Measurements from ENCODE around the gene PGD. TPM values are rescaled to one million over a fixed set of nuclear protein-coding genes. Genes with fewer than 3 reads are reported as not detected.

PGD gene
- total and polyA plus RNA-seq, 2 of the 13 experiments (the other 11 are each of a cell fraction or from before 2014, with no cell fraction given) = 64.8 to 210 TPM

DNA sequence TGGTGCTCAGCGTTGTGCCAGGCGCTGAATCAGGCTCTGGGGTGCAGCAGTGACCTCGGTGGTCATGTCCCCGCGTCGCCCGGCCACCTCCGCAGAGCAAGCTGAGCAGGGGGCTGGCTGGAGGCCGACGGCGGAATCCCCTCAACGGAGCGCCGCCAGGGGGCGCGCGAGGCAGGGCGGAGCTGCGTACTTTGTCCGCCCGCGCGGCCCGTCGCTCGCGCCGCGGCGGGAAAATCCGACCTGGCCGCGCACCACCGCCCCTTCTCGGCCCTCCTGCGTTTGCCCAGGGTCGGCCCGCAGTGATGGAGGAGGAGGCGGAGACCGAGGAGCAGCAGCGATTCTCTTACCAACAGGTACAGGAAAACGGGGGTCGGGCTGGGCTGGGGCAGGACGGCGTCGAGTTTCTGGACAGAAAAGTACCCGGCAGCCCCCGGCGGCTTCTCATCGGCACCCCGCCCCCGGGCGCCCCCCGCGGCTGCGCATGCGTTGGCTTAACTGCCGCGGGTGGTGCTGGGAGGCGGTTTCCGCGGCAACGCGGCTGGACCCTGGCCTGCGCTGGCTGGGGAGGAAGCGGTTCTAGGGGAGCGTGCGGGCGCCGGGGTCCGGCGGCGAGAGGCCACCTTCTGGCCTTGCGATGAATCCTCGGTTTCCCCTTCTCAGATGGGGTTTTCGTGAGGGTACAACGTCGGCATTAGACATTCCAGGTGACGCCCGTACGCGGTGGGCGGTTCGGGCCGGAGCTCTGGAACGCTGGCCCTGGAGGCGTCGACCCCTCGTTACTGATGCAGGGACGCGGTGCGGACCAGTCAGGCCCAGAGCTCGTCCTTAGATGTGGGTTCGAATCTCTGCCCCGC lies 31.6 kb downstream of the PGD start, which contains the start of gene CENPS (continued):
- TF ChIP-seq ZKSCAN8 (CRISPR knock-in tag; IDR thresholded peaks at IDR 0.05; ENCODE audit: borderline replicate concordance) (peak; percentile 23; the same call in 1 of the 2 replicates), STAG1 (CRISPR knock-in tag; IDR thresholded peaks at IDR 0.05) (peak; percentile 67), TMF1 (CRISPR knock-in tag; IDR thresholded peaks at IDR 0.05; ENCODE audit: low read depth) (peak; percentile 97), KLF16 (CRISPR knock-in tag; IDR thresholded peaks at IDR 0.05) (peak in 1 of 2 experiments; percentile 99; a peak in 3 of 4 replicates), JUN (CRISPR knock-in tag; IDR thresholded peaks at IDR 0.05) (peak; percentile 11; the same call in 1 of the 2 replicates), ZSCAN21 (CRISPR knock-in tag; IDR thresholded peaks at IDR 0.05; ENCODE audit: borderline replicate concordance) (peak; percentile 95), MIER2 (CRISPR knock-in tag; IDR thresholded peaks at IDR 0.05) (peak; percentile 6; the same call in 1 of the 2 replicates), REPIN1 (CRISPR knock-in tag; IDR thresholded peaks at IDR 0.05; ENCODE audit: borderline replicate concordance, low read depth) (peak; percentile 94), NFATC3 (CRISPR knock-in tag; IDR thresholded peaks at IDR 0.05) (peak; percentile 80; the same call in 1 of the 2 replicates), FOSL2 (CRISPR knock-in tag; IDR thresholded peaks at IDR 0.05) (no peak), ZNF709 (CRISPR knock-in tag; IDR thresholded peaks at IDR 0.05) (peak; percentile 82; the same call in 1 of the 2 replicates), RNF2 (conservative IDR thresholded peaks at IDR 0.05; ENCODE audit: low read depth) (peak; percentile 99), HOXA9 (CRISPR knock-in tag; IDR thresholded peaks at IDR 0.05; ENCODE audit: borderline replicate concordance) (peak; percentile 98), TCF12 (IDR thresholded peaks at IDR 0.05) (no peak), TCF12 (CRISPR knock-in tag; IDR thresholded peaks at IDR 0.05) (peak; percentile 79), SOX5 (CRISPR knock-in tag; IDR thresholded peaks at IDR 0.05; ENCODE audit: borderline replicate concordance) (peak; percentile 11; the same call in 1 of the 2 replicates), TOPORS (CRISPR knock-in tag; IDR thresholded peaks at IDR 0.05) (peak; percentile 93), NCOA1 (CRISPR knock-in tag; IDR thresholded peaks at IDR 0.05) (peak; percentile 69; the same call in 1 of the 2 replicates)
- TF ChIP-seq, protein P1, sequence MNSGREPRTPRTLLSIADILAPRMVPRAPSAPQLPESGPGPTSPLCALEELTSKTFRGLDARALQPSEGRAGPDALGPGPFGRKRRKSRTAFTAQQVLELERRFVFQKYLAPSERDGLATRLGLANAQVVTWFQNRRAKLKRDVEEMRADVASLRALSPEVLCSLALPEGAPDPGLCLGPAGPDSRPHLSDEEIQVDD (CRISPR knock-in tag; IDR thresholded peaks at IDR 0.05; ENCODE audit: borderline replicate concordance) = 0 out of 2 replicates have a peak, but pooled peaks have one; percentile 37
- TF ChIP-seq, protein P2, sequence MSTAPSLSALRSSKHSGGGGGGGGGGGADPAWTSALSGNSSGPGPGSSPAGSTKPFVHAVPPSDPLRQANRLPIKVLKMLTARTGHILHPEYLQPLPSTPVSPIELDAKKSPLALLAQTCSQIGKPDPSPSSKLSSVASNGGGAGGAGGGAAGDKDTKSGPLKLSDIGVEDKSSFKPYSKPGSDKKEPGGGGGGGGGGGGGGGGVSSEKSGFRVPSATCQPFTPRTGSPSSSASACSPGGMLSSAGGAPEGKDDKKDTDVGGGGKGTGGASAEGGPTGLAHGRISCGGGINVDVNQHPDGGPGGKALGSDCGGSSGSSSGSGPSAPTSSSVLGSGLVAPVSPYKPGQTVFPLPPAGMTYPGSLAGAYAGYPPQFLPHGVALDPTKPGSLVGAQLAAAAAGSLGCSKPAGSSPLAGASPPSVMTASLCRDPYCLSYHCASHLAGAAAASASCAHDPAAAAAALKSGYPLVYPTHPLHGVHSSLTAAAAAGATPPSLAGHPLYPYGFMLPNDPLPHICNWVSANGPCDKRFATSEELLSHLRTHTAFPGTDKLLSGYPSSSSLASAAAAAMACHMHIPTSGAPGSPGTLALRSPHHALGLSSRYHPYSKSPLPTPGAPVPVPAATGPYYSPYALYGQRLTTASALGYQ (CRISPR knock-in tag; IDR thresholded peaks at IDR 0.05) = no peak; the same call in 1 of the 2 replicates
- TF ChIP-seq, protein P3, sequence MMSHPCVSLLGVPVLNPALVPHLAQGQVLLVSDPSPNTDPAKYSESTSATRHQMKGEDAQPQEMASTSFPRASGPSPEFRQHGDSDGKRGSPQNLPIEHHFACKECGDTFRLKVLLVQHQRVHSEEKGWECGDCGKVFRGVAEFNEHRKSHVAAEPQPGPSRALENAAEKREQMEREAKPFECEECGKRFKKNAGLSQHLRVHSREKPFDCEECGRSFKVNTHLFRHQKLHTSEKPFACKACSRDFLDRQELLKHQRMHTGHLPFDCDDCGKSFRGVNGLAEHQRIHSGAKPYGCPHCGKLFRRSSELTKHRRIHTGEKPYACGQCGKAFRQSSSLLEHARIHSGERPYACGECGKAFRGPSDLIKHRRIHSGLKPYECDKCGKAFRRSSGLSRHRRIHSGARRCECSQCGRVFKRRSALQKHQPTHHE (CRISPR knock-in tag; IDR thresholded peaks at IDR 0.05; ENCODE audit: borderline replicate concordance) = peak; percentile 99
- TF ChIP-seq, protein P4, sequence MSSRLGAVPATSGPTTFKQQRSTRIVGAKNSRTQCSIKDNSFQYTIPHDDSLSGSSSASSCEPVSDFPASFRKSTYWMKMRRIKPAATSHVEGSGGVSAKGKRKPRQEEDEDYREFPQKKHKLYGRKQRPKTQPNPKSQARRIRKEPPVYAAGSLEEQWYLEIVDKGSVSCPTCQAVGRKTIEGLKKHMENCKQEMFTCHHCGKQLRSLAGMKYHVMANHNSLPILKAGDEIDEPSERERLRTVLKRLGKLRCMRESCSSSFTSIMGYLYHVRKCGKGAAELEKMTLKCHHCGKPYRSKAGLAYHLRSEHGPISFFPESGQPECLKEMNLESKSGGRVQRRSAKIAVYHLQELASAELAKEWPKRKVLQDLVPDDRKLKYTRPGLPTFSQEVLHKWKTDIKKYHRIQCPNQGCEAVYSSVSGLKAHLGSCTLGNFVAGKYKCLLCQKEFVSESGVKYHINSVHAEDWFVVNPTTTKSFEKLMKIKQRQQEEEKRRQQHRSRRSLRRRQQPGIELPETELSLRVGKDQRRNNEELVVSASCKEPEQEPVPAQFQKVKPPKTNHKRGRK (CRISPR knock-in tag; IDR thresholded peaks at IDR 0.05) = no peak
- TF ChIP-seq, protein P5, sequence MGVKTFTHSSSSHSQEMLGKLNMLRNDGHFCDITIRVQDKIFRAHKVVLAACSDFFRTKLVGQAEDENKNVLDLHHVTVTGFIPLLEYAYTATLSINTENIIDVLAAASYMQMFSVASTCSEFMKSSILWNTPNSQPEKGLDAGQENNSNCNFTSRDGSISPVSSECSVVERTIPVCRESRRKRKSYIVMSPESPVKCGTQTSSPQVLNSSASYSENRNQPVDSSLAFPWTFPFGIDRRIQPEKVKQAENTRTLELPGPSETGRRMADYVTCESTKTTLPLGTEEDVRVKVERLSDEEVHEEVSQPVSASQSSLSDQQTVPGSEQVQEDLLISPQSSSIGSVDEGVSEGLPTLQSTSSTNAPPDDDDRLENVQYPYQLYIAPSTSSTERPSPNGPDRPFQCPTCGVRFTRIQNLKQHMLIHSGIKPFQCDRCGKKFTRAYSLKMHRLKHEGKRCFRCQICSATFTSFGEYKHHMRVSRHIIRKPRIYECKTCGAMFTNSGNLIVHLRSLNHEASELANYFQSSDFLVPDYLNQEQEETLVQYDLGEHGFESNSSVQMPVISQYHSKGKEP (CRISPR knock-in tag; IDR thresholded peaks at IDR 0.05) = peak; percentile 12; the same call in 1 of the 2 replicates
